ENCODE measurements around the gene BCAT1. TPM values are rescaled to one million over a fixed set of nuclear protein-coding genes. Genes with fewer than 3 reads are reported as not detected.
A peak's percentile ranks its signal among the peaks of the same experiment; 100 is the strongest.

The BCAT1 gene
- total and polyA plus RNA-seq, 9 of the 15 experiments (the other 6 are each of a cell fraction or from before 2014, with no cell fraction given) = 38.5 to 157 (median 66.8) TPM

GRCh38 chr12:24960222-24960855, 11.4 kb upstream of the BCAT1 start (continued):
- no peak for TF ChIP-seq NFE2 (IDR thresholded peaks at IDR 0.05; ENCODE audit: low read depth)
- no peak for TF ChIP-seq ZNF511 (CRISPR knock-in tag; IDR thresholded peaks at IDR 0.05)
- no peak for TF ChIP-seq ADNP (tag; IDR thresholded peaks at IDR 0.05)
- no peak for TF ChIP-seq FIP1L1 (IDR thresholded peaks at IDR 0.05; ENCODE audit: low read depth, low read length, poor library complexity, severe bottlenecking)
- no peak for TF ChIP-seq ARID4B (CRISPR knock-in tag; IDR thresholded peaks at IDR 0.05)
- no peak for TF ChIP-seq SP2 (IDR thresholded peaks at IDR 0.05; ENCODE audit: extremely low read depth, low read depth, low read length, poor library complexity, severe bottlenecking)
- peak; percentile 94 for TF ChIP-seq MAFG (tag; conservative IDR thresholded peaks at IDR 0.05)
- TF ChIP-seq KDM2B (CRISPR knock-in tag; IDR thresholded peaks at IDR 0.05) = no peak
- no peak for TF ChIP-seq POLR3A (IDR thresholded peaks at IDR 0.05; ENCODE audit: borderline replicate concordance, extremely low read depth, insufficient read depth, insufficient read length)
- TF ChIP-seq ZNF707 (CRISPR knock-in tag; conservative IDR thresholded peaks at IDR 0.05) = no peak
- peak; percentile 57 to 87 for TF ChIP-seq RAD21 (CRISPR knock-in tag; conservative IDR thresholded peaks at IDR 0.05 in 1 of 2, IDR thresholded peaks at IDR 0.05 in 1 of 2)
- no peak for TF ChIP-seq PCBP1 (IDR thresholded peaks at IDR 0.05; ENCODE audit: low read depth, low read length, poor library complexity, severe bottlenecking)
- no peak for TF ChIP-seq FOXP4 (CRISPR knock-in tag; IDR thresholded peaks at IDR 0.05; ENCODE audit: borderline replicate concordance)
- TF ChIP-seq HMG20A (CRISPR knock-in tag; conservative IDR thresholded peaks at IDR 0.05) = no peak
- peak in 1 of 2 experiments; percentile 18; a peak in 1 of 4 replicates for TF ChIP-seq MAZ (CRISPR knock-in tag; conservative IDR thresholded peaks at IDR 0.05 in 1 of 2, IDR thresholded peaks at IDR 0.05 in 1 of 2)
- TF ChIP-seq KDM5B (IDR thresholded peaks at IDR 0.05; ENCODE audit: insufficient replicate concordance, low read depth, low read length) = no peak
- 0 out of 2 replicates have a peak, but pooled peaks have one; percentile 23 for TF ChIP-seq ARID2 (IDR thresholded peaks at IDR 0.05)
- no peak for TF ChIP-seq NCOA1 (IDR thresholded peaks at IDR 0.05; ENCODE audit: low read depth)
- TF ChIP-seq HNRNPK (IDR thresholded peaks at IDR 0.05; ENCODE audit: low read depth, low read length, poor library complexity, severe bottlenecking) = no peak
- no peak for TF ChIP-seq ZBTB8A (IDR thresholded peaks at IDR 0.05; ENCODE audit: partially characterized antibody)
